ENCODE measurements around the gene FLRT1.

The FLRT1 gene

DNA sequence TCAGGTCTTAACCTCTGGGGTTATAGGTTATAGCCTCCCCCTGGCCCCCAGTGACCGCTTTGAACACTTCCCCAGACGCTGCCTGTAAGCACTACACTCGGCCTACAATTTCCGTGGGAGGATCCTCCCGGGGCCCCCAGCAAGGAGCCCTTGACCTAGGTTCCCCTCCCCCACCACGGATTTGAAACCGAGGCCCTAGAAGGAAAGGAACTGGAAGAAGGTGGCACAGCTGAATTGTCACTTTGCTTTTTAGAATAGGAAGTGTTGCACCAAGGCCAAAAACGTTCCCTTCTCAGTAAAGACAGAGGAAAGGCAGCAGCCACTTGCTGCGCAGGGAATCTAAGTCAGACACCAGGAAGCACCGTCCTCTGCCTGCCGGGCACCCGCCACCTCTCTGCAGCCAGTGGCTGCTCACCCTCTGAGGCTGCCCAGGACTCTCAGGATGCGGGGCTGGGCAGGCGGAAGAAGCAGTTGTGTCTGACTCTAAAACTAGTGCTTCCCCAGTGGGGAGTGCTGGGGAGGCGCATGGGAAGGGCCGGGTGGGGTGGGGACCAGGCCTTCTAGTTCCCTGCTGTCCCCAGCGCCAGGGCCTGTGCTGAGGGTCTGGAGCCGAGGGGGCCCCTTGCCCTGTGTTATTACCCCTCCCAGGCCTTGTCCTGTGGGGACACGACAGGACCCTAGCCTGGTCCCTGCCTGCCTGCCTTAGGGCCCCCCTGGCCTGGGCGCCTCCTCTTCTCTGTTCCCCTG lies 7.9 kb upstream of the FLRT1 start:
- no peaks in the 10 kb centered on the region for H3K27me3 ChIP-seq (ENCODE audit: insufficient read depth, low read length)
- no peak overlapping the region for H3K4me3 ChIP-seq (ENCODE audit: low read depth, low read length)
- H2AFZ ChIP-seq (ENCODE audit: low read length, unreplicated experiment): no peak overlapping the region
- no peak overlapping the region for H3K27ac ChIP-seq (ENCODE audit: low read depth, low read length)
- H3K79me2 ChIP-seq (ENCODE audit: control insufficient read depth, insufficient read depth, low read length, unreplicated experiment): no peaks in the 10 kb centered on the region
- no peaks in the 10 kb centered on the region for H3K4me1 ChIP-seq (ENCODE audit: control insufficient read depth, insufficient read depth, low read length, unreplicated experiment)
- no peaks in the 10 kb centered on the region for H3K36me3 ChIP-seq (ENCODE audit: insufficient read depth, low read length)

DNA sequence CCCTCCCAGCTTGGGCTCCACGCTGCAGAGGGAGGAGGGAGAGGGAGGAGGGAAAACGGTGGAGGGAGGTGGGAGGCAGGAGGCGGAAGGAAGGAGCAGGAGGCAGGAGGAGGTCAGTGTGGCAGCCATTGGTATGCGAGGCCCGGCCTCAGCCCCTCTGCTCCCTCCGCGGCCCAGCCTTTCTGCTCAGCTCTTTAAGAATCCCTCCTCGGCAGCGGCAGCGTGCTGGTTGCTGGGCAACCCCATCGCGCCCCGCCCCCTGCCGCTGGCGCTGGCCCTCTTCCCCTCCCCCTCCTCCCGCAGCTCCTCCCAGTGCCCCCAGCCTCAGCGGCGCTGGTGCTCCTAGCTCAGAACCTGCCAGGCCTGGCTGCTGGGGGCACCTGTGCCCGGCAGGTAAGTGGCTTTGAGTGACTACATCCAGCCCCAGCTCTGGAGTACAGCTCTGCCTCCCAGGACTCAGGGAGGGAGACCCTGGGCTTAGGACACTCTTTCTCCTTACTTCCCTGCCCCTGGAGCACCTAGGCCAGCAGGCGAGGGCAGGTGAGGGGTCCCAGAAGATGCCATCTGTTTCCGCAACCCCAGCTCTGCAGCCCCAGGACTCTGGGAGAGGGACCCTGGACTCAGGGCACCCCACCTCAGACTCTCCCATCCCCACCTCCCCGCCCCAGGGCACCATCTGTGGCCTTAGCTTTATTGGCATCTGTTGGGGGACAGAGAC lies 7.2 kb upstream of the FLRT1 start:
- Histone ChIP-seq H3K27me3 (ENCODE audit: insufficient read depth, low read length) (no peaks in the 10 kb centered on the region), H3K79me2 (ENCODE audit: control insufficient read depth, insufficient read depth, low read length, unreplicated experiment) (no peaks in the 10 kb centered on the region), H3K27ac (ENCODE audit: low read depth, low read length) (no peak overlapping the region), H3K4me1 (ENCODE audit: control insufficient read depth, insufficient read depth, low read length, unreplicated experiment) (no peaks in the 10 kb centered on the region), H3K4me3 (ENCODE audit: low read depth, low read length) (no peak overlapping the region), H3K36me3 (ENCODE audit: insufficient read depth, low read length) (no peaks in the 10 kb centered on the region), H2AFZ (ENCODE audit: low read length, unreplicated experiment) (no peak overlapping the region)

GRCh38 chr11:64029773-64030172 lies 6.0 kb upstream of the FLRT1 start:
- Histone ChIP-seq H2AFZ (ENCODE audit: low read length, unreplicated experiment) (no peak overlapping the region), H3K79me2 (ENCODE audit: control insufficient read depth, insufficient read depth, low read length, unreplicated experiment) (no peaks in the 10 kb centered on the region), H3K27ac (ENCODE audit: low read depth, low read length) (no peak overlapping the region), H3K4me3 (ENCODE audit: low read depth, low read length) (no peak overlapping the region), H3K36me3 (ENCODE audit: insufficient read depth, low read length) (no peaks in the 10 kb centered on the region), H3K4me1 (ENCODE audit: control insufficient read depth, insufficient read depth, low read length, unreplicated experiment) (no peaks in the 10 kb centered on the region), H3K27me3 (ENCODE audit: insufficient read depth, low read length) (peaks cover 10% of the 10 kb centered on the region)

DNA sequence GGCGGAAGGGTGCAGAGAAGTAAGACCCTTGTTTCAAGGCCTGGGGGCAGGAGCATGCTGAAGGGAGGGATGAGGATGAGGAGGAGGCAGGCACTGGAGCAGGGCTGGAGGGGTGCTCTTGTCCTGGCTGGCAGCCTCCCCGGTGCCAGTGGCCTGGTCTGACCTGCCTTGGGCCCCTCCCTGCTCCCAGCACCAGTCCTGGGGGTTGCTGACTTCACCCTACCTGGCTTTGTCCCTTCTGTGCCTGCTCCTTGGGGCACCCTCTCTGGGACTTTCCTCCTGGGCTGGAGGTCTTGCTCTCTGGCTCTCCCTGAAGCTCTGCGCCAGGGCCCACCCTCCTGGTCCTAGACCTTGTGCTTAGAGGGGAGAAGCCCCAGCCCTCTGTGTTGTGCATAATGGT lies 4.7 kb upstream of the FLRT1 start:
- Histone ChIP-seq H3K27ac (ENCODE audit: low read depth, low read length) (no peak overlapping the region), H2AFZ (ENCODE audit: low read length, unreplicated experiment) (no peak overlapping the region), H3K27me3 (ENCODE audit: insufficient read depth, low read length) (peaks cover 16% of the 10 kb centered on the region), H3K36me3 (ENCODE audit: insufficient read depth, low read length) (no peaks in the 10 kb centered on the region), H3K79me2 (ENCODE audit: control insufficient read depth, insufficient read depth, low read length, unreplicated experiment) (no peaks in the 10 kb centered on the region), H3K4me3 (ENCODE audit: low read depth, low read length) (no peak overlapping the region), H3K4me1 (ENCODE audit: control insufficient read depth, insufficient read depth, low read length, unreplicated experiment) (peaks cover 5% of the 10 kb centered on the region)

DNA sequence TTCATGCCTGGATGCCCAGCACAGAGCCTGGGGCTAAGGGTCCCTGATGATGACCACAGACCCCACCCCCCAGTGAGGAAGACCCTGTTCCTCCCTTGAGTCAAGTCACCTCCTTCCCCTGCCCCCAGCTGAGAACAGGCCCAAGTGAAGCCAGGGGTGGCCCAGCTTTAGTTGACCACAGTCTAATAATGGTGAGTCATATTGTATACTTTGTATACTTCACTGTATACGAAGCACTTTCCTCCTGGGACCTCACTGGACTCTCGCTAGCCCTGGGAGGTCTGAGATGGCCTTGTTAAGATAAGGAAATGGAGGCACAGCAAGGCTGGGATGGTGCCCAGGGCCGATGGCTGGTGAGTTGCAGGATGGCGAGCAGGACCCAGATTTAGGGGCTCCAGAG lies 3.7 kb upstream of the FLRT1 start:
- peaks cover 16% of the 10 kb centered on the region for H3K27me3 ChIP-seq (ENCODE audit: insufficient read depth, low read length)
- H3K4me3 ChIP-seq (ENCODE audit: low read depth, low read length): no peak overlapping the region
- H3K4me1 ChIP-seq (ENCODE audit: control insufficient read depth, insufficient read depth, low read length, unreplicated experiment): peaks cover 5% of the 10 kb centered on the region

DNA sequence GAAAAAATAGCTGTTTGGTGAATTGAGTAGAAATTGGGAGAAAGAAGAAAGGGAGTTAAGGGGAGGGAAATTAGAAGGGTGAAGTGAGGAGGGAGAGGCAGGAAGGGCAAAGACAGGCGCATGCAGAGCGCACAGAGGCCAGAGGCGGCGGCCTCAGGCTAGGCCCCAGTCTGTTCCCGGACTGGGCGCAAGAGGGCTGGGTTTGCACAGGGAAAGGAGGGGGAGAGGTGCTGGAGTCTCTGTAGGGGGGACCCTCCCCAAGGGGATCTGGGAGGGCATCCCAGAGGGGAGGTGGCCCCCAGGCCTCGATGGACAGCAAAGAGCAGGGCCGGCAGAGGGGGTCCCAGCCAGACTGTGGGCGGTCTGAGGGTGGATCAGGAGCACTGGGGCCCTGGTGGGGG lies 1.3 kb upstream of the FLRT1 start:
- Histone ChIP-seq H2AFZ (ENCODE audit: low read length, unreplicated experiment) (no peak overlapping the region), H3K4me1 (ENCODE audit: control insufficient read depth, insufficient read depth, low read length, unreplicated experiment) (peaks cover 5% of the 10 kb centered on the region), H3K4me3 (ENCODE audit: low read depth, low read length) (no peak overlapping the region), H3K36me3 (ENCODE audit: insufficient read depth, low read length) (no peaks in the 10 kb centered on the region), H3K27me3 (ENCODE audit: insufficient read depth, low read length) (peaks cover 16% of the 10 kb centered on the region), H3K27ac (ENCODE audit: low read depth, low read length) (no peak overlapping the region), H3K79me2 (ENCODE audit: control insufficient read depth, insufficient read depth, low read length, unreplicated experiment) (no peaks in the 10 kb centered on the region)

More for the DNA sequence above, 3.7 kb upstream of the FLRT1 start:
- no peak overlapping the region for H3K27ac ChIP-seq (ENCODE audit: low read depth, low read length)
- H3K36me3 ChIP-seq (ENCODE audit: insufficient read depth, low read length): no peaks in the 10 kb centered on the region
- H3K79me2 ChIP-seq (ENCODE audit: control insufficient read depth, insufficient read depth, low read length, unreplicated experiment): no peaks in the 10 kb centered on the region
- H2AFZ ChIP-seq (ENCODE audit: low read length, unreplicated experiment): no peak overlapping the region

DNA sequence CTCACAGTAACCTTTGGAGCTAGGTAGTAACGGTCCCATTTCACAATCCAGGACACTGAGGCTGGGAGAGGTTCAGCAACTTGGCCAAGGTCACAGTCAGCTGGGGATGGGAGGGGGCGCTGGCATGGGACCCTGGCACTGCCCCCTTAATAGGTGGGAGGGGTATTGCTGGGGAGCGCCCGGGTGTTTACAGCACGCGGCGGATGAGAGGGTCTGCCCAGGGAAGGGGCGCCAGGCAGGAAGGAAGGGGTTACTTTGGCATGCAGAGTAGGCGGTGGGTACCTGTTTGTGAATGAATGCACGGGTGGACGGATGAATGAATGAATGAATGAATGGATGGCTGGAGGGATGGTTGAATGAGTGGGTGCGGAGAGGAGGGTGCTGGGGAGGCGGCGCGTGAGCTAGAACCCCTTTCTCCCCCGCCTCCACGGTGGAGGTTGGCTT lies 628 bp upstream of the FLRT1 start:
- H3K4me3 ChIP-seq (ENCODE audit: low read depth, low read length): no peak overlapping the region; the same call in 1 of the 2 replicates

GRCh38 chr11:64036087-64037026 lies 626 bp downstream of the FLRT1 start:
- Histone ChIP-seq H2AFZ (ENCODE audit: low read length, unreplicated experiment) (no peak overlapping the region), H3K27ac (ENCODE audit: low read depth, low read length) (no peak overlapping the region), H3K4me3 (ENCODE audit: low read depth, low read length) (peak overlapping the region; percentile 73), H3K79me2 (ENCODE audit: control insufficient read depth, insufficient read depth, low read length, unreplicated experiment) (no peaks in the 10 kb centered on the region), H3K36me3 (ENCODE audit: insufficient read depth, low read length) (no peaks in the 10 kb centered on the region), H3K27me3 (ENCODE audit: insufficient read depth, low read length) (peaks cover 16% of the 10 kb centered on the region), H3K4me1 (ENCODE audit: control insufficient read depth, insufficient read depth, low read length, unreplicated experiment) (peaks cover 5% of the 10 kb centered on the region)

More for the DNA sequence above, 628 bp upstream of the FLRT1 start:
- Histone ChIP-seq H3K79me2 (ENCODE audit: control insufficient read depth, insufficient read depth, low read length, unreplicated experiment) (no peaks in the 10 kb centered on the region), H3K27ac (ENCODE audit: low read depth, low read length) (no peak overlapping the region), H3K4me1 (ENCODE audit: control insufficient read depth, insufficient read depth, low read length, unreplicated experiment) (peaks cover 5% of the 10 kb centered on the region), H3K36me3 (ENCODE audit: insufficient read depth, low read length) (no peaks in the 10 kb centered on the region), H2AFZ (ENCODE audit: low read length, unreplicated experiment) (no peak overlapping the region), H3K27me3 (ENCODE audit: insufficient read depth, low read length) (peaks cover 16% of the 10 kb centered on the region)

GRCh38 chr11:64037027-64037634 lies 1.4 kb downstream of the FLRT1 start:
- H3K79me2 ChIP-seq (ENCODE audit: control insufficient read depth, insufficient read depth, low read length, unreplicated experiment): no peaks in the 10 kb centered on the region
- H3K27me3 ChIP-seq (ENCODE audit: insufficient read depth, low read length): peaks cover 16% of the 10 kb centered on the region
- H3K36me3 ChIP-seq (ENCODE audit: insufficient read depth, low read length): no peaks in the 10 kb centered on the region
- H2AFZ ChIP-seq (ENCODE audit: low read length, unreplicated experiment): no peak overlapping the region
- H3K4me3 ChIP-seq (ENCODE audit: low read depth, low read length): no peak overlapping the region
- no peak overlapping the region for H3K27ac ChIP-seq (ENCODE audit: low read depth, low read length)
- peaks cover 5% of the 10 kb centered on the region for H3K4me1 ChIP-seq (ENCODE audit: control insufficient read depth, insufficient read depth, low read length, unreplicated experiment)

GRCh38 chr11:64038500-64038899 lies 2.8 kb downstream of the FLRT1 start:
- Histone ChIP-seq H2AFZ (ENCODE audit: low read length, unreplicated experiment) (no peak overlapping the region), H3K27ac (ENCODE audit: low read depth, low read length) (no peak overlapping the region), H3K79me2 (ENCODE audit: control insufficient read depth, insufficient read depth, low read length, unreplicated experiment) (no peaks in the 10 kb centered on the region), H3K4me3 (ENCODE audit: low read depth, low read length) (no peak overlapping the region), H3K36me3 (ENCODE audit: insufficient read depth, low read length) (no peaks in the 10 kb centered on the region), H3K4me1 (ENCODE audit: control insufficient read depth, insufficient read depth, low read length, unreplicated experiment) (peaks cover 5% of the 10 kb centered on the region), H3K27me3 (ENCODE audit: insufficient read depth, low read length) (peaks cover 16% of the 10 kb centered on the region)
